KMS-11 (cell line): ENCODE data around the gene GPRIN3.

ENCODE experiments used
- H2AFZ ChIP-seq: fragments of 200-600 bp; sonication (generic); 2 replicates; pipeline ENCODE4 v1.6.1; 2016; ENCODE audit warnings: antibody characterized with exemption, mixed run types, low read depth
- H3K27ac ChIP-seq: fragments of 200-600 bp; sonication (generic); 2 replicates; pipeline ENCODE4 v1.6.1; 2016; ENCODE audit warnings: mild to moderate bottlenecking, mixed run types
- H3K27me3 ChIP-seq: fragments of 200-600 bp; sonication (generic); 2 replicates; pipeline ENCODE4 v1.6.1; 2017; ENCODE audit warnings: mild to moderate bottlenecking, low read depth, mixed run types, moderate library complexity; ENCODE audit not compliant: insufficient read depth
- H3K36me3 ChIP-seq: fragments of 200-600 bp; sonication (generic); 2 replicates; pipeline ENCODE4 v1.6.1; 2017; ENCODE audit warnings: mild to moderate bottlenecking, mixed run types; ENCODE audit not compliant: insufficient read depth
- H3K4me1 ChIP-seq: fragments of 200-600 bp; sonication (generic); 2 replicates; pipeline ENCODE4 v1.6.1; 2016; ENCODE audit warnings: mild to moderate bottlenecking, low read depth, mixed run types; ENCODE audit not compliant: poor library complexity, severe bottlenecking
- H3K4me2 ChIP-seq: fragments of 200-600 bp; sonication (generic); 2 replicates; pipeline ENCODE4 v1.7.0; 2016; ENCODE audit warnings: mild to moderate bottlenecking, mixed run types
- H3K4me3 ChIP-seq: fragments of 200-600 bp; sonication (generic); IDR thresholded peaks from 2 replicates; pipeline ENCODE4 v1.6.1; 2017; ENCODE audit warnings: low read depth, low read length, mixed read lengths; ENCODE audit not compliant: insufficient read depth
- H3K79me2 ChIP-seq: fragments of 200-600 bp; sonication (generic); 2 replicates; pipeline ENCODE4 v1.6.1; 2016; ENCODE audit warnings: low read depth, mixed run types; ENCODE audit not compliant: insufficient read depth
- H3K9ac ChIP-seq: fragments of 200-600 bp; sonication (generic); 2 replicates; pipeline ENCODE4 v1.6.1; 2016; ENCODE audit warnings: mild to moderate bottlenecking, mixed run types
- H4K20me1 ChIP-seq: fragments of 200-600 bp; sonication (generic); 2 replicates; pipeline ENCODE4 v1.6.1; 2016; ENCODE audit warnings: mild to moderate bottlenecking, mixed run types; ENCODE audit not compliant: insufficient read depth
- CTCF ChIP-seq: fragments of 200-600 bp; sonication (generic); conservative IDR thresholded peaks from 2 replicates; pipeline ENCODE4 v1.6.1; 2017; ENCODE audit warnings: low read depth, mild to moderate bottlenecking, antibody characterized with exemption, low read length, moderate library complexity, mixed read lengths

GPRIN3 gene

GRCh38 chr4:89249313-89249712 lies 58.3 kb downstream of the GPRIN3 start:
- Histone ChIP-seq H3K27ac (no peak overlapping the region), H3K79me2 (peaks cover 35% of the 10 kb centered on the region), H3K27me3 (no peaks in the 10 kb centered on the region), H2AFZ (no peak overlapping the region), H3K4me3 (no peak overlapping the region), H3K4me2 (no peak overlapping the region), H3K9ac (no peak overlapping the region), H3K4me1 (peaks cover 38% of the 10 kb centered on the region), H3K36me3 (no peaks in the 10 kb centered on the region; the same call in 1 of the 2 replicates), H4K20me1 (no peaks in the 10 kb centered on the region)
- no peak for TF ChIP-seq CTCF

DNA sequence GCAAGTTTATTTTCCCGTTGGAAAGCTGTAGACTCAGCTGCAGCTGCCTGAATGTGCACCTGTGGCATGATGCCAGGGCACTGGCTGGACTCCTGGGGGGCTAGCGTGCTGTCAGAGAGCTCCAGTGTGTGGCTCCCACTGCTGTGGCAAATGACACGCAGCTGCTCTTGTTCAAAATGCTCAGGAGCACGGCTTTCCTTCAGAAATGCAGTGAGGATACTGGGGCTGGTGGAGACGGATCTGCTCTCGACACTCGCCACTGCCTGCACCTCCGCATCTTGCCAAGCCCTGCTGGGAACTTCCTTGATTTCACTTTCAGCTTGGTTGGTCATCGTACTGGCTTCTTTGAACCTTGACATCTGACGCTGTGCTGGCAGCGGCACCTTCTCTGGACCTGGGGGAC lies 58.7 kb downstream of the GPRIN3 start:
- Histone ChIP-seq H3K4me2 (no peak overlapping the region), H2AFZ (no peak overlapping the region), H3K9ac (no peak overlapping the region), H3K79me2 (peaks cover 30% of the 10 kb centered on the region), H3K36me3 (no peaks in the 10 kb centered on the region; the same call in 1 of the 2 replicates), H3K4me1 (peaks cover 41% of the 10 kb centered on the region), H3K27me3 (no peaks in the 10 kb centered on the region), H3K27ac (no peak overlapping the region), H3K4me3 (no peak overlapping the region), H4K20me1 (no peaks in the 10 kb centered on the region)
- no peak for TF ChIP-seq CTCF

DNA sequence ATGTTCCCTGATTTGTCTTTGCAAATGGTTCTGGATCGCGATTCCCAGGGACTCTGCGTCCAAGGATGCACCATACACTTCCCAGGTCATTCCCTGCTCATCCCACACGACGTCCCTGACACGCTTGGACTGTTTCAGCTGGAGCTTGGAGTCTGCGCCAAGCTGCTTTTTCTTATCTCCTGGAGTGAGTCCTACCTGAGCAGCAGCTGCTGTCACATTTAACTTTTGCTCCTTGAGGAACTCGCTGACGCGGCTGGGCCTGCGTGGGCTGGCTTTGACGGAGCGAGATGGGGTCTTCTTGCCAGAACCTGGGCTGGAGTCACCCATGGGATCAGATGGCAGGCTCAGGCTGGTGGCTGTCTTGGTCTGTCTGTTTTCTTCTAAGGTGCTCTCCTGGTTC lies 59.6 kb downstream of the GPRIN3 start:
- H3K27me3 ChIP-seq = no peaks in the 10 kb centered on the region
- H3K9ac ChIP-seq = no peak overlapping the region
- H4K20me1 ChIP-seq = no peaks in the 10 kb centered on the region
- H3K4me3 ChIP-seq = no peak overlapping the region
- TF ChIP-seq CTCF = no peak
- no peak overlapping the region for H2AFZ ChIP-seq
- peaks cover 38% of the 10 kb centered on the region for H3K4me1 ChIP-seq
- H3K27ac ChIP-seq = no peak overlapping the region
- H3K4me2 ChIP-seq = no peak overlapping the region
- peaks cover 21% of the 10 kb centered on the region for H3K79me2 ChIP-seq
- no peaks in the 10 kb centered on the region; the same call in 1 of the 2 replicates for H3K36me3 ChIP-seq

- Histone ChIP-seq H3K4me3 (no peak overlapping the region), H3K9ac (no peak overlapping the region), H3K27ac (no peak overlapping the region)
Measured at GRCh38 chr4:89245459-89245858, 62.1 kb downstream of the GPRIN3 start.

More at GRCh38 chr4:89245459-89245858, 62.1 kb downstream of the GPRIN3 start:
- H3K36me3 ChIP-seq = no peaks in the 10 kb centered on the region; the same call in 1 of the 2 replicates
- no peak overlapping the region for H2AFZ ChIP-seq
- no peaks in the 10 kb centered on the region; the same call in 1 of the 2 replicates for H3K79me2 ChIP-seq
- no peak for TF ChIP-seq CTCF
- H3K4me1 ChIP-seq = peaks cover 30% of the 10 kb centered on the region
- no peaks in the 10 kb centered on the region for H3K27me3 ChIP-seq
- no peaks in the 10 kb centered on the region for H4K20me1 ChIP-seq
- H3K4me2 ChIP-seq = no peak overlapping the region
